H1 (cell line): ENCODE measurements around the gene MPRIP. TPM values are rescaled to one million over a fixed set of nuclear protein-coding genes. Genes with fewer than 3 reads are reported as not detected.

ENCODE experiments used
- CTCF ChIA-PET: fragments of 300-600 bp; sonication (Branson Sonifier 250); formaldehyde crosslinking; loops from one replicate; lab custom pipeline; 2021; ENCODE audit not compliant: partially characterized antibody; lab: Charles Lee
- POLR2A ChIA-PET: fragments of 300-600 bp; sonication (Branson Sonifier 250); formaldehyde crosslinking; loops from one replicate; lab custom pipeline; 2021; ENCODE audit warnings: inconsistent platforms; ENCODE audit not compliant: partially characterized antibody; lab: Charles Lee
- DNase-seq, 2 experiments: peaks; one replicate each; pipeline versions ENCODE4 v3.0.0 to v3.0.0-alpha.2; 2010 to 2022; ENCODE audit warnings: low spot score in 2 of 2, low read depth in 1 of 2, mixed read lengths in 1 of 2
- FAIRE-seq: peaks from 2 replicates; lab custom pipeline; 2011; peaks lifted over from hg19 to GRCh38; lab: Jason Lieb, UNC
- H2AFZ ChIP-seq: 2 replicates; pipeline ENCODE4 v1.8.1; 2012; ENCODE audit warnings: low read length, inconsistent platforms
- H2AK5ac ChIP-seq: 2 replicates; pipeline ENCODE4 v1.6.1; 2013; ENCODE audit warnings: low read depth, low read length
- H2BK120ac ChIP-seq: replicated peaks from 2 replicates; pipeline ENCODE3; 2013; ENCODE audit warnings: low read depth, low read length, inconsistent platforms
- H2BK12ac ChIP-seq: 2 replicates; pipeline ENCODE4 v1.6.1; 2013; ENCODE audit warnings: low read depth, low read length
- H2BK15ac ChIP-seq: 2 replicates; pipeline ENCODE4 v1.6.1; 2013; ENCODE audit warnings: low read length
- H2BK20ac ChIP-seq: 2 replicates; pipeline ENCODE4 v1.6.1; 2013; ENCODE audit warnings: low read length
- H2BK5ac ChIP-seq: 2 replicates; pipeline ENCODE4 v1.6.1; 2013; ENCODE audit warnings: low read depth, low read length
- H3K14ac ChIP-seq: 2 replicates; pipeline ENCODE4 v1.6.1; 2013; ENCODE audit warnings: inconsistent platforms; ENCODE audit not compliant: insufficient read length
- H3K18ac ChIP-seq: 2 replicates; pipeline ENCODE4 v1.6.1; 2013; ENCODE audit warnings: low read length; ENCODE audit errors: extremely low read depth
- H3K23ac ChIP-seq: 2 replicates; pipeline ENCODE4 v1.6.1; 2013; ENCODE audit warnings: inconsistent platforms; ENCODE audit not compliant: insufficient read length
- H3K23me2 ChIP-seq: 2 replicates; pipeline ENCODE4 v1.6.1; 2013; ENCODE audit warnings: low read depth, low read length
- H3K27ac ChIP-seq: 2 replicates; pipeline ENCODE4 v1.6.1; 2011; ENCODE audit warnings: low read depth, low read length, inconsistent platforms
- H3K27me3 ChIP-seq, 4 experiments: replicated peaks in 1 of 4; 1 replicate in 1 of 4; 2 replicates in 3 of 4; pipeline versions ENCODE4 v1.6.1 to v1.8.1; 2011 to 2013; ENCODE audit warnings: low read length in 3 of 4, mild to moderate bottlenecking in 3 of 4, inconsistent platforms in 2 of 4, mixed read lengths in 2 of 4, moderate library complexity in 1 of 4; ENCODE audit not compliant: control insufficient read depth in 3 of 4, insufficient read depth in 3 of 4; ENCODE audit errors: extremely low read depth in 1 of 4
- H3K36me3 ChIP-seq, 4 experiments: 2 replicates each; pipeline versions ENCODE4 v1.6.1 to v1.8.1; 2011 to 2013; ENCODE audit warnings: mild to moderate bottlenecking in 4 of 4, low read length in 3 of 4, moderate library complexity in 2 of 4, control low read depth in 1 of 4, inconsistent platforms in 1 of 4; ENCODE audit not compliant: insufficient read depth in 4 of 4, control insufficient read depth in 2 of 4
- H3K4ac ChIP-seq: replicated peaks from 2 replicates; pipeline ENCODE3; 2013; ENCODE audit warnings: low read length, low read depth, mixed read lengths, inconsistent platforms; ENCODE audit not compliant: insufficient read length
- H3K4me1 ChIP-seq, 4 experiments: replicated peaks in 1 of 4; 1 replicate in 1 of 4; 2 replicates in 3 of 4; pipeline versions ENCODE4 v1.6.1 to v1.8.1; 2011 to 2013; ENCODE audit warnings: low read length in 3 of 4, inconsistent platforms in 2 of 4, mixed read lengths in 1 of 4; ENCODE audit not compliant: insufficient read depth in 4 of 4, control insufficient read depth in 3 of 4
- H3K4me2 ChIP-seq, 2 experiments: 2 replicates each; pipeline versions ENCODE4 v1.6.1 to v1.8.1; 2011 to 2013; ENCODE audit warnings: low read depth in 2 of 2, low read length in 2 of 2, control low read depth in 1 of 2, inconsistent platforms in 1 of 2, mild to moderate bottlenecking in 1 of 2; ENCODE audit not compliant: insufficient read depth in 1 of 2
- H3K4me3 ChIP-seq, 4 experiments: fragments of 200-600, 300-600 bp in 1 of 4; sonication (generic), shearing (Covaris generic), sonication (Bioruptor Twin) in 1 of 4; 2 replicates each; pipeline versions ENCODE4 v1.5.1 to v1.8.1; 2011 to 2016; ENCODE audit warnings: low read length in 4 of 4, low read depth in 3 of 4, control low read depth in 2 of 4, inconsistent platforms in 2 of 4, mild to moderate bottlenecking in 2 of 4, mixed read lengths in 1 of 4, moderate library complexity in 1 of 4; ENCODE audit not compliant: insufficient read depth in 2 of 4; ENCODE audit errors: extremely low read depth in 1 of 4
- H3K56ac ChIP-seq: replicated peaks from 2 replicates; pipeline ENCODE3; 2013; ENCODE audit warnings: low read depth, mild to moderate bottlenecking, mixed read lengths, low read length, inconsistent platforms; ENCODE audit not compliant: insufficient read length
- H3K79me1 ChIP-seq: 2 replicates; pipeline ENCODE4 v1.6.1; 2013; ENCODE audit warnings: low read depth, low read length, control low read depth
- H3K79me2 ChIP-seq, 2 experiments: 2 replicates each; pipeline versions ENCODE4 v1.6.1 to v1.8.1; 2012 to 2013; ENCODE audit warnings: low read length in 2 of 2, mild to moderate bottlenecking in 2 of 2, inconsistent platforms in 1 of 2; ENCODE audit not compliant: insufficient read depth in 2 of 2, control insufficient read depth in 1 of 2
- H3K9ac ChIP-seq, 4 experiments: replicated peaks in 1 of 4; 1 replicate in 1 of 4; 2 replicates in 3 of 4; pipeline versions ENCODE4 v1.6.1 to v1.8.1; 2011 to 2013; ENCODE audit warnings: low read depth in 3 of 4, low read length in 3 of 4, control low read depth in 2 of 4, mild to moderate bottlenecking in 2 of 4, moderate library complexity in 2 of 4, inconsistent platforms in 1 of 4; ENCODE audit errors: extremely low read depth in 1 of 4
- H3K9me3 ChIP-seq, 2 experiments: 2 replicates each; pipeline versions ENCODE4 v1.6.1 to v1.8.1; 2012 to 2013; ENCODE audit warnings: mild to moderate bottlenecking in 2 of 2, moderate library complexity in 2 of 2, control low read depth in 1 of 2, inconsistent platforms in 1 of 2, low read depth in 1 of 2, low read length in 1 of 2, mixed read lengths in 1 of 2; ENCODE audit not compliant: insufficient read depth in 2 of 2
- H4K20me1 ChIP-seq, 2 experiments: replicated peaks in 1 of 2; 2 replicates each; pipeline versions ENCODE3 to v1.8.1; 2011 to 2013; ENCODE audit warnings: inconsistent platforms in 2 of 2, low read length in 2 of 2, mild to moderate bottlenecking in 1 of 2; ENCODE audit not compliant: insufficient read depth in 2 of 2, control insufficient read depth in 1 of 2
- H4K5ac ChIP-seq: 2 replicates; pipeline ENCODE4 v1.6.1; 2013; ENCODE audit warnings: low read length, low read depth, mixed read lengths, inconsistent platforms; ENCODE audit not compliant: insufficient read length
- H4K8ac ChIP-seq: 2 replicates; pipeline ENCODE4 v1.8.0; 2013; ENCODE audit warnings: mild to moderate bottlenecking, moderate library complexity, low read length, inconsistent platforms; ENCODE audit not compliant: insufficient read depth; ENCODE audit errors: extremely low read depth
- H4K91ac ChIP-seq: replicated peaks from 2 replicates; pipeline ENCODE3; 2013; ENCODE audit warnings: low read length, mixed read lengths, inconsistent platforms; ENCODE audit not compliant: insufficient read length
- JUND ChIP-seq: IDR thresholded peaks from 2 replicates; pipeline ENCODE4 v1.6.1; 2011; ENCODE audit warnings: mild to moderate bottlenecking, improper control_type of control experiment, low read length
- TBP ChIP-seq: IDR thresholded peaks from 2 replicates; pipeline ENCODE4 v1.6.1; 2011; ENCODE audit warnings: low read depth, low read length, improper control_type of control experiment
- WGBS, 2 experiments: shearing (Covaris generic) in 1 of 2; methylation state at CpG; one replicate each; pipeline versions ENCODE4 v1.1.6 to v1.1.7; 2013 to 2015; ENCODE audit warnings: low lambda C conversion rate in 2 of 2, mixed read lengths in 2 of 2, inconsistent platforms in 1 of 2, low coverage in 1 of 2, missing lambda C conversion rate in 1 of 2; ENCODE audit not compliant: insufficient replicate concordance in 2 of 2, insufficient coverage in 1 of 2, insufficient read length in 1 of 2; ENCODE audit errors: extremely low coverage in 1 of 2, missing lambda C conversion rate in 1 of 2; 5-methylcytosine and 5-hydroxymethylcytosine counted together
- polyA plus RNA-seq, 7 experiments: library from polyadenylated mRNA; depleted of rRNA in 3 of 7; stranded (reverse) in 5 of 7; unstranded in 2 of 7; fragments of >200 nt in 5 of 7; fragments of 200-250 nt in 2 of 7; gene quantifications; 1 replicate in 5 of 7; 2 replicates in 1 of 7; 4 replicates in 1 of 7; pipeline versions ENCODE4 v1.2.1 to v1.2.3, GENCODE V29; 2011 to 2013; ENCODE audit warnings: missing spikeins in 2 of 7, mixed read lengths in 2 of 7
- total RNA-seq: library from RNA; stranded (reverse); fragmentation: NEBNext Ultra II Directional; extraction: Animal tissue kit (Norgen Biotek cat#: 25700); gene quantifications from 2 replicates; pipeline ENCODE4 v1.2.1, GENCODE V29; 2021

MPRIP gene
- total and polyA plus RNA-seq, 2 of the 8 experiments (the other 6 are each of a cell fraction or from before 2014, with no cell fraction given), result 48.6 to 146 TPM

- H4K20me1 ChIP-seq, result peaks cover 3 to 14% of the 10 kb centered on the region in 2 experiments
- H3K18ac ChIP-seq, result no peak overlapping the region
- no peak overlapping the region for H2BK15ac ChIP-seq
- H3K4me3 ChIP-seq, result no peak overlapping the region
- DNase-seq (no peak), FAIRE-seq (no peak)
- H3K4ac ChIP-seq, result no peak overlapping the region
- H4K8ac ChIP-seq, result no peak overlapping the region
- H2AK5ac ChIP-seq, result no peak overlapping the region
- no peak overlapping the region for H3K27ac ChIP-seq
- H3K4me1 ChIP-seq, result no peaks in the 10 kb centered on the region
- POLR2A ChIA-PET, result no interaction called here
- no peaks in the 10 kb centered on the region for H3K27me3 ChIP-seq
- no peak overlapping the region for H2AFZ ChIP-seq
- H3K14ac ChIP-seq, result no peak overlapping the region
- H2BK20ac ChIP-seq, result no peak overlapping the region
- WGBS, 2 experiments, result 91% methylated on average over 15 of the region's 15 CpGs; no CpG with 5 or more reads in 1 of the 2 experiments
- H3K79me2 ChIP-seq, result peaks cover 0 to 61% of the 10 kb centered on the region in 2 experiments; a peak in 3 of 4 replicates
- H3K9ac ChIP-seq, result no peak overlapping the region
- H3K36me3 ChIP-seq, result peaks cover 0 to 8% (median 2%) of the 10 kb centered on the region in 4 experiments; a peak in 1 of 8 replicates
- peaks cover 11% of the 10 kb centered on the region for H3K79me1 ChIP-seq
- no peak overlapping the region for H3K4me2 ChIP-seq
- TF ChIP-seq JUND (no peak), TBP (no peak)
- CTCF ChIA-PET, result interaction anchor here (0.7 to 1.7 kb wide), 3 partner anchors 11 to 82 kb away, joined by 3 to 6 read pairs (median 4); no protein-coding TSS in a partner anchor
- H3K56ac ChIP-seq, result no peak overlapping the region
- no peaks in the 10 kb centered on the region for H3K9me3 ChIP-seq
- H4K91ac ChIP-seq, result no peak overlapping the region
- H4K5ac ChIP-seq, result no peak overlapping the region
- no peak overlapping the region for H3K23ac ChIP-seq
- H2BK5ac ChIP-seq, result no peak overlapping the region
- H2BK12ac ChIP-seq, result no peak overlapping the region
- no peak overlapping the region for H2BK120ac ChIP-seq
- H3K23me2 ChIP-seq, result no peaks in the 10 kb centered on the region
Observed at GRCh38 chr17:17073581-17074403, 31.5 kb downstream of the MPRIP start.
